GM18511 (cell line): ENCODE results near the gene IGIP.
"Not testable (repeated sequence)": the region's sequence is repeated elsewhere in the genome, so short reads cannot be mapped to it uniquely, and the experiment has no call there.

ENCODE experiments used
- ATAC-seq: cut with Tn5 transposase; IDR thresholded peaks from one replicate; pipeline ENCODE4 v1.9.1; 2021; ENCODE audit warnings: mild to moderate bottlenecking, moderate library complexity; ENCODE audit not compliant: unreplicated experiment

Gene IGIP

DNA sequence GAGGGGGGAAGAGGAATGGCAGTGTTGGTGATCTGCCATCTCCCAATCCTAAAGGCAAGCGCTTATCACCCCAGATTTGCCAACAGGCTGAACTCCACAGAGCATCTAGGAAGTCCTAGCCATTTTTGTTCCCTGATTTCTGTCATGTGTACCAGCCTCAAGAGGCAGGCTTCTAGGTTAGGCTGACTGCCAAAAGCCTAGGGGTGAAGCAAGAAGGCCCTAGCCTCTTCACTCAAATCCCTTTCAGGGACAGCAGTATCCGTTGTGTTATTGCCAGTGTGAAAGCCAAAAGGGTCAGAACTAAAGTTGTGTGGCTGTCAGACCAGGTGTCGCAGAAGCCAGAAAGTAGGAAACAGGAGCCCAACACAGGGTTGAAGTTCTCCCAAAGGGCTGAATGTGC, 14.7 kb downstream of the IGIP start:
- no peak for ATAC-seq

DNA sequence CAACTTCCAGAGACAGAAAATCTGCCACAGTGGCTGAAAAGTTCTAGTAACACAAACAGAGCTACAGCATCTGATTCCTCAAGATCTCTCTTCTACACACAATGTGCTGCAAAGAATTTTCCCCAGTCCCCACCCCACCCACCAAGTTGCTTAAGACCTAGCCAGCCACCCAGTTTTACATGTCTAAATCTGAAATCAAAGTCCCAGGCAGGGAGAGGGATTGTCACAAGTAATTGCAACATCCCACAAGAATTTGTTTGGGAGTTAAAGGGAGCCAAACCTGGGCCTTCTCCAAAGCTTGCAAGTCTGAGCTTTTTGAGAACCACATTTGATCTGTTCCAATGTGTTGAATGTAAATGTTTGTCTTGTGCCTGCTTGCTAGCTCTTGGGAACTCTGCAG, 15.5 kb downstream of the IGIP start:
- ATAC-seq, result no peak

DNA sequence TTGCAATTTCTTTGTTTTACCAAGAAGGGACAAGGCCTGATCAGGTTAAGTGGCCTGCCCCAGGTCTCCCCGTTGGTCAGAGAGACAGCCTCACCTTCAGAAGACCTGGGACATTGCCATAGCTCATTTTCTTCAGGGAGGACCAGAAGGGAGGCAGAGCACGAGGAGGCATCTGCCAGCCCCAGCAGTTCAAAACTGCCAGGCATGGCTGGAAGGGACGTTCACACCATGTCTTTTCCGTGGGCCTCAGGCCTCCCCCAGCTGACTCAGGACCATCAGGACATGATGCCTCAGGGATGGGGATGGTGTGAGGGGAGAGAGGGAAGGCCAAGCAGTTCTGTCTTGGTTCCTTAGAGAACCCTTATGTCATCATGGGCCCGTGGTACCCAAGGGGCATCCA, 16.5 kb downstream of the IGIP start:
- no peak for ATAC-seq

DNA sequence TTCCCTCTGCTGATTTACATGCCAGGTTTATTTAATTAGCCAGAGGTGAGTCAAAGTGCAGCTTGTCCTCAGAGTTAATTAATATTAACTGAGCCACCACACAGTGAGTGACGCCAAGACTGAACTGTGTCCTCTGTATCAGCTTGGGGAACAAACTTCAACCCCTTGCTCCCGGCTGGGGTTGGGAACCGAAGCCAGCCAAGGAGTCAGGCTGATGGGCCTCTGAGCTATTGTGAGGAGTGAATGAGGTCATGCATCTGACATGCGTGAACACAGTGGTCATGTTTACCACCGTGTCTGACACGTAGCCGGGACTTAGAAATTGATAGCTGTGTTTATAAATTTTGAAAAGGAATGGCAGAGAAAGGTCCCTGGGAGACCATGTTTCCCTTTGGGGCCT, 17.1 kb downstream of the IGIP start:
- no peak for ATAC-seq

DNA sequence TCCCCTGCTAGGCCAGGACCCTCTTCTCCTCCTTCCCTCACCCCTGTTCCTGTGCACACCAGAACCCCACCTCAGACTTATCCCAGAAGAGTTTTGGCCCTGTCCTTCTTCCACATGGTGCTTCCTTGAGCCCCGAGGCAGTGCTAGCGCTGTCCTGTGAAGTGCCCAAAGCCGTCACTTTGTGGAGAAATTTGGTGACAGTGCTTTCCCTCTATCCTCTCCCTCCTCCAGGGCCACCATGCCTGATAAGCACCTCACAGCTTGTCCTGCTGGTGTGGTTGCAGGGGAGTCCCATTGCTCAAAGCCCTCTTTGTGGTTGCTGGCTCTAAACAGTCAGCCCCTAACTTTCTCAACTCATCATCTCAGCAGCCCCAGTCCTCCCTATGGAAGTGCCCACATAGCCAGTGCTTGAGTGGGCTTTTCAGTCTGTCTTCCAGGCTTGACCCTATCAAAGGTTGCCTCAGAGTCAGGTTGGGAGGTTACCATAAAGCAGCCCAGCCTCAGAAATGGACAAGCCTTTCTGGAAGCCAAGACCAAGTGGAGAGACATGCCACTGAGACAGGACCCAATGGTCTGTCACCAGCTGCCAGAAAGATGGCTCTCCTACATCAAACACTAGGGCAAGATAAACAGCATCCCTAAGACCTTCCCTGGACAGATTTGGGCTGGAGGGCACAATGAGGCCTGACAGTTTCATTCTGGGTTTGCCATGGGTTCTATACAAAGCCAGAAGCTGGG, 18.0 kb downstream of the IGIP start:
- peak; percentile 7 for ATAC-seq

DNA sequence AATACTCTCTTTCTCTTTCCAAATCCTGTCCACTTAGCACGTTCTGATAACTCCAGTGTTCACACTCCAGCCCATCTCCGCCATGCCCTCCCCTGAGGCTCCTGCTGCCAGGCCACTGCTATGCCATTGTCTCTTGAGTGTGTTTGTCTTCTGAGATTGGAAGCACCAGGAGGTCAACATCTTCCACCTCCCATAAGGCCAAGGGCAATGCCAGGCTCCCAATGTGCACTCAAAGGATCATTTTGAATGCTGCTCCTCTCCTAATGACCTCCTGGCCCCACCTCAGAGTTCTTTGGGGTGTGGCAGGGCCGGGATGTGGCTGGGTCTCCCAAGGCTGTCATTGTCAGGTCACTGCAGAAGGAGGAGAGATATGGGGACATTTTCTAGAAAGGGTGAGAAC, 19.5 kb downstream of the IGIP start:
- ATAC-seq, result no peak

DNA sequence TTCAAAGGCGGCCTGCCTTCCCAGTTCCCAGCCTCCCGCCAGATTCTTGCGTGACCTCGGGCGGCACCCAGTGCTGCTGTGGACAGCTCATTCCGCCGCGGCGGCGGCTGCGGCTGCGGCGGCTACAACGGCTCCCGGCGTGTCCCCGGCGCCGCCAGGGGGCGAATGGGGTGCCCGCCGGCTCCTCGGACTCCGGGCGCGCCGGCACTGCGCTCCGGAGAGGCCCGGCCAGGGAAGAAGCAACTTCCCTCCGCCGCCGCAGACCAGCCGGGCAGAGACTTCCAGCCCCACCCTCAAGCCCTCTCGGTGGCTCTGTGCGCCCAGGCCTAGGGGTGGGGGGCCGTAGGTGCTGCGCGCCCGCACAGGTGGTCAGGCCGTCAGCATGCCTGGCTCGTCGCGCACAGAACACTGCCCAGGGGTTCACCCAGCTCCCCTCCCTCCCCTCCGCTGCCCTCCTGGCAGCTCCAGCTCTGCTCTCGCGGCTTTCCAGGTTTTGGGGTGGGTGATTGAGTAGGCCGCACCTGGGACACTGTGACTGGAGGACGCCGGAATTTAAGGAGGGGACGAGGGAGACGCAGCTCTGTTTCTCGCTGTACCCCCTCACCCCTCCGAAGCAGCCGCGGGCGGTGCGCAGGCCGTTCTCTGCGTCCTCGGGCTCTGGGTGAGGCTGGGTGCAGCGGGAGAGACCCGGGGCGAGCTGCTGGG, 20.2 kb downstream of the IGIP start:
- peak; percentile 70 for ATAC-seq

DNA sequence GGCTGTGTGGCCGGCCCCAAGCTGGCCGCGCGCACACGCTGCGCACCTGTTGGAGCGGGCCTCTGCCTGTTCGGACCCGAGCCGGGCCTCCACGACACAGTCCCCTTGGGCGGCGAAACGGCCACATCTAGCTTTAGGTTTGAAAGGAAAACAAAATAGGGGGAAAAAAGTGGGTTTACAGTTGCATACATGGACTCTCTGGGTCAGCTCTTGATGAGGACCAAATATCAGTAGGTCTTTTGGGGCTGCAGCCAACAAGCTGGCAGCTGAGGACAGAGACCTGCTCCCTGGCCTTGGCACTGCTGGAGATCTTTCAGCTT, 20.7 kb downstream of the IGIP start:
- ATAC-seq, result no peak

DNA sequence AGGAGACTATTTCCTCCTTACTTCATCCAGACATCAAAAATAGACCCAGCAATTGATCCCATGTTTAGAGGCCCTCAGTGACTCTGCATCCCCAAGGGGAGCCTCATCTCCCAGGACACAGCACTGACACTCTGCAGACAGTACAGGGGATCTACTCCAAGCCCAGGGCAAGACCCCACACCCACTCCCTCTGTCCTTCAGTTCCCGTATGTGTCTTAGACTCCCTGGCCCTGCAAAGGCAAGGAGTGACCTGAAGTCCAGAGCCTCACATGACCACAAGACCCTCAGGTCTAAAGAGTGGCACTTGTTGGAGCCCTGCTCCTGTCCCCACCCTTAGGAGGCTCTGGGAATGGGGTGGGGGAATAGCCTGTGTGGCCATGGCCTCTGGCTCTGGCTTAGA, 21.7 kb downstream of the IGIP start:
- ATAC-seq, result no peak

DNA sequence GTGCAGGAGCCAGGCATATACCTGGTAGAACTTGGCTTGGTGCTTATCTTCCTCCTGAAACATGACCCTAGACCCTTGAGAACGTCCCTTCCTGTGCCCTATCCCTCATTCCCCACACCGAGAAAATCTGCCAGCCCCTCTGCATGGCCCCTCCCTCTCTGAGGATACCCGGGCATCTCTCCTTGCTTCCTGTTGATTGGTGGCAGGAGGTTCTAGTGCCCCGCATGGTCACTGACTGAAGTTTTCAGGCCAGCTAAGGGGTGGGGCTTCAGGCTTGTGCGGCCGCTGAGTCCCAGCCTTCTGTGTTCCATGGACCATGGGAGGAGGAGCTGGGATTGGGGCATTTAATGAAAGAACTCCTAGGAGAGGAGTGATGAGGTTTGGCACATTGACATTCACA, 22.8 kb downstream of the IGIP start:
- no peak for ATAC-seq

DNA sequence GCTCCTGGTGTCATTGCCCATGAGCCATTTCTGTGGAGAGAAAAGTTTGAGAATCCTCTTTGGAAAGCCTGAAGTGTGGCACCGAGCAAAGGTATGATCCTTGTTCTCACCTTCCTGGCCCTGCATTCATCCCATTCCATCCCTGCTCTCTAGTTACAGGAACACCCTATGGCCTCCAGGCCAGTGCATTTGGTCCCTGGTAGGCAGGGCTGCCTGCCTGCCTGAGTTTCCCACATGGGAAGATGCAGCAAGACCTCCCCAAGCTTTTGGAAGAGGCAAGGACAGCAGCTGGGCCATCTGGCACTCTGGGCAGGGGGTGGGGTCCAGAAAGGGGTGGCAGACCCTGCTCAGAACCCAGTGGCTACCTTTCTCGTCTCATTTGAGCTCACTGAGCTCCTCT, 24.5 kb downstream of the IGIP start:
- ATAC-seq, result no peak

DNA sequence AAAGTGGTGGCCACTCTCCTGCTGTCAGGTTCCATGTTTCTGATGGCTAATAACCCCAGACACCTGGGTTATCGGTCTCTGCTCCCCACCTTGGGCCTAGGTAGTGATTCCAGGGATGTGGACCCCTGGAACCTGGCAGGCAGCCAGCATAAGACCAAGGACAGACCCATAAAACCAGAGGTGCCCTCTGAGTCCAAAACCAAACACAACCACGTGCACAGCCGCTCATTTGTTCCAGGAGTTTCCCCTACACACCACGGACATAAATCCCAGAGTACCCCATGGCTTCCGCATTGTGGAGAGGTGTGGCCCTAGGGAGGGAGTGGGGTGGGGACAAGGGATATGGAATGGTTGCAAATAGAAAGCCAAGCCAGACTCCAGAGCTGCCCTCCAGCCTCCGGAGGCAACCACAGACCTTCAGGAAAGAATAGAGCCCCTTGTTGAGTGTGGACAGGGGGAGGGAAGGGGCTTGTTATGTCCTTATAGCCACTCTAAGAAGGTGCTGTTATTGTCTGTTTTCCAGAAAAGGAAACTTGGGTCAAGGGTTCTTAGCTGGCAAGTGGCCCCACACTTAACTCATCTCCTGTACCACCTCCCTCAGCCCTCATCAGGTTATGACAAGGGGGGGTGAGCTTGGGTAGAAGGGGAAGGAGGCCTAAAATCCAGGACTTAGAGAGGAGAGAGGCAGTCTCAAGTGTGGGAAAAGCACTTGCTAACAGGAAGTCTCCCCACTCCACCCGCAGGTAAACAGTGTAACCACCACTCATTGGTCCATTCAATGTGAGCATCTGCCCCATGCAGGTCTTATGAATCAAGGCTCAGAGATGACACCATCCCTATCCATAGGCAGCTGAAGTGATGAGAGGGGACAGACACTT, 25.6 kb downstream of the IGIP start:
- no peak for ATAC-seq

DNA sequence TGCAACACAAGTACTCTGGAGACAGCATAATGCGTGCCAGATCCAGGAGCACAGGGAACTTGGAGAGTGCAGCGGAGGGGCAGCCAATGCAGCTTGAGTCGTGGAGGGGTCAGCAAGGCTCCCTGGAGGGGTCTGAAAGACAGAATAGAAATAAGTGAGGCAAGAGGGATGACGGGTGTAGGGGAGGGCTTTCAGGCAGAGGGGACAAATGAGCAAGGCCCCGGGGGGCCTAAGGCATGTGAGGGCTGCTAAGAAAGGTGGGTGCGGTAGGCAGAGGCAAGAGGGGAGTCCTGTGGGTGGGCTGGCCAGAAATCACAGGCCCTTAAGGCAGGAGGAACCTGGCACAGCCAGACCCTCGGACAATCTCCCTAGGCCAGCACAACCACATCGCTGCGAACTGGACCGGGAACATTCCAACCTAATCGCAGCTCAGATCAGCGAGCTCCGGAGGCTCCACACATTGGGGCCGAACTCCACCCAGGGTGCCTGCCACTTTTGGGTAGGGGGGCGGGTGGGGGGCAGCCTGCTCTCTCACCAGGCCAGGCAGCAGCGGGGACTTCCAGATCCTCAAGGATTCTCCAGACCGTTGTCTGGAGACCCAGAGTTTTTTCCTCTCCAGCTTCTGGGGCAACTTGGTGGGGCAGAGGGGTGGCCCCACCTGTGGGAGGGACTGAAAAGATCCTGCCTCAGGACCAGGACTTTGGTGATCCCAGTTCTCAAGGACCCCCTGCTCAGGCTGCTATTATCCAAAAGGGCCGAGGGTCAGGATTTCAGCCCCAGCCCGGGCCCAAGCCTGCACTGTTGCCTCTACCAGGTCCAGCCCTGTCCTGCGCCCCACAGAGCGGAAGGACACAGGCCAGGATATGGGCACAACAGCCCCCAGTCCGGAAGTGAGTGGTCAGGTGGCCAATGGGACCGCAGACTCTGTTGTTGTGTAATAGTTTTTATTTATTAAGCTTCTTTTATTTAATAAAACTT, 26.6 kb downstream of the IGIP start:
- no peak for ATAC-seq

DNA sequence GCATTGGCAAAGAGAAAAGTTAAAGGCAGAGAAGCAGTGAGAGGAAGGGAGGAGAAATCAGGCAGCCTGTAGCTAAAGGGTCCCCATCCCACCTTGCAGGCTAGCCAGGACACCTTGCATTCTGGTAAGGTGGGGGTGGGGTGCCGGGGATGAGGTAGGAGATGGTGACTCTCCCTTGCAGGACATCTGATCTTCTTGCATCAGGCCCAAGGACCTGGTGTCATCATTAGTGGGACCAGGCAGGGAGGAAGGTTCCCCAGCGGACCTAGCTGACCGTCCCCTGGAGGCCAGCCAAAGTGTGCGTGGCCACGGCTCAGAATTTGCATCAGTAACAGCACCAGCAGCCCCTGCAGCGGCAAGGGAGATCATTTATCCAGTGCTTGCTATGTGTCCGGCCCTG, 27.5 kb downstream of the IGIP start:
- ATAC-seq, result no peak

DNA sequence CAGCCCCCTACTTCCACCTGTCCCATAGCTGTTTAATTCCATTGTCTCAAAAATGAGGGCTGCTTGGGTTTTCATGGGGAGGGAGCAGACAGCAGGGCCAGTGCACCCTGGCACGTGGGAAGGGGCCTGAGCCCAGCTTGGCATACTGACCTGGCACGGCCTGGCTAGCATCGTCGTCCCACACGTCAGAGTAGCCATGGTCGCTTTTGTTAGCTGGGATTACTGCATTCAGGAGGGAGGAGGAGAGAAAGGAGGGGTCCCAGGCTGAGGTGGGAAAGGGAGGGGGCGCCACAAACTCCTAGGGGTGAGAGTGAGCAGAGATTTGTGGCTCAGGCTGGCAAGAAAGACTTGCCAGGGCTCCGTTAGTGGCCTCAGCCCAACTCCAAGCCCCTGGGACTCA, 28.2 kb downstream of the IGIP start:
- no peak for ATAC-seq

DNA sequence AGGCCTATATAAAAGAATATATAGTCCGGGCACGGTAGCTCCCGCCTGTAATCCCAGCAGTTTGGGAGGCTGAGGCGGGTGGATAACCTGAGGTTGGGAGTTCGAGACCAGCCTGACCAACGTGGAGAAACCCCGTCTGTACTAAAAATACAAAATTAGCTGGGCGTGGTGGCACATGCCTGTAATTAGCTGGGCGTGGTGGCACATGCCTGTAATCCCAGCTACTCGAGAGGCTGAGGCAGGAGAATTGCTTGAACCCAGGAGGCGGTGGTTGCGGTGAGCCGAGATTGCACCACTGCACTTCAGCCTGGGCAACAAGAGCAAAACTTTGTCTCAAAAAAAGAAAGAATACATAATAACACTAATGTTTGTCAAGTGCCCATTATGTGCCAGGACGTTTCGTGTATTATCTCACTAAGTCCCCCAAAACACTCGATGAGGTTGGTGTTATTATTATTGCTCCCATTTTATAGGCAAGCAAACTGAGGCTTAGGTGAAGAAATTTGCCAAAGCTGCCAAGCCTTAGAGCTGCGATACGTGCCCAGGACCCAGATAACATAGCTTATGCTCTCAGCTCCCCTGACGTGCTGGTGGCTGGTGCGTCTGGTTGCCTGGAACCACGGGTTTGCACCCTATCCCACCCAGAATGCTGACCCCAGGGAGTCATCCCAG, 29.1 kb downstream of the IGIP start:
- not testable (repeated sequence) for ATAC-seq

DNA sequence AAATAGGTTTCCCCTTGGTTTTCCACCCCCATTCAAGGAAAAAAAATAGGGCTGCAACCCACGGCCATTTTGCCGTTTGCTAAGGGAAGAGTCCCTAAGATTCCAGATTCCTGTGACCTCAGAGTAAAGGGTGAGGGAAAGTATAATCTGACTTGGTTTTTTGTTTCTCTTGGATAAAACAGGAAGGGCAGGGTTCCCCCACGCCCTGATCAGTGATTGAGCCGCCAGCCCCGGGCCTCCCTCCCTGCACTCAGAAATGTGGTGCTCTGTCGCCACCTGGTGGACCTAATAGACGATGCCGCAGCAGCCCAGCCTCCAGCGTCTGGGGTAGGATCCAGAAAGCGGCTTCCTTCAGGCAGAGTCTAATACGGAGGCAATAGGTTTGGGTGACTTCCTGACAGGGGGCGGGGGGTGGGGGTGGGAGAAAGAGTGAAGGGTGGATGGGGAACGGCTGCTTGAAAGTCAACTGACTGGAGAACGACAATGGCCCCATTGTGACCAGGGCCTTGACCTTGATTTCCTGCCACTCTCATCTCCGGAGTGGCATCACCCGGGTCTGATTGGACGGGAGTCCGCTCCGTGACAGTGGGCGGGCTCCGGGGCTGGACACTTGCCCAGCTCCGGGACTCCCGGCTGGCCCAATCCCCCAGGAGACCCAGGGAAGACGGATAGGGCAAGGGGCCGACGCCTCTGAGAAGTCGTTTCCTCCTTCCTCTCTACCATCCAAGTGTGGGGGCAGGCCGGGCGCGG, 31.5 kb downstream of the IGIP start:
- ATAC-seq, result peak; percentile 98

DNA sequence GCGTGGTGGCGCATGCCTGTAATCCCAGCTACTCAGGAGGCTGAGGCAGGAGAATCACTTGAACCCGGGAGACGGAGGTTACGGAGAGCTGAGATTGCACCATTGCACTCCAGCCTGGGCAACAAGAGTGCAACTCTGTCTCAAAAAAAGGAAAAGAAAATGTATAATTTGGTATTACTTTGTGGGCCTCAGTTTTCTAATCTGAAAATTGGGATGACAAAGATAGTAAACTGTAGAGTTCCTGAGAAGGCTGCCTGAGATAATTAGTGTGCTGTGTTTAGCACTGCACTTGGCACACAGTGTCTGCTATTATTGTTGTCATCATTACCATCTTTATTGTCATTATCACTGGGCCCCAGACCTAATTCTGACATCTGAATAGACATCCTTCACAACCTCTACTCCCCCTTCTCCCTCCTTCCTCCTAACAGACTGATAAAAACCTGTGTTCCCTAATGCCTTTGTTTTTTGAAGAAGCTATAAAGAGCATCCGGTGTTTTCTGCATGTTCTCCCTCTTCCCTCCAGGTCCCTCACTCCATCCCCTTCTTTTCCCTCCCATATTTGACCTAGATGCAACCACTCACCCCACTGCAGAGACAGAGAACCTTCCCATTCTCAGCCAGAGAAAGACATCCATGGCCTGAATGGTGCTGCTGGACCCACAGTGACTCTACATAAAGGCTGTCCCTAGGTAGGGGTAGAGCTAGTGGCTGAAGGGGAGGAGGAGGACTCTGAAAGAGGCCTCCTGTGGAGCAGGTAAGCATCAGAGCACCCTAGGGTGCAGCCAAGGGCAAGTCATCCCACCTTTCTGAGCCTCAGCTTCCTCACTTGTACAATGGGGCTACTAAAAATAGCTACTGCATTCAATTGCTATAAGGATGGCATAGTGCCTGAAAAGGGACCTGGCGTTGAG, 33.5 kb downstream of the IGIP start:
- no peak for ATAC-seq
